Stimulated activated CD4-positive, alpha-beta T cell treated with anti-CD3 and anti-CD28 coated beads, Interleukin-15, amount 100 ng/mL, for 1 hour (primary cell): ENCODE measurements around the gene PPP1R3E.
"Not testable (repeated sequence)": the region's sequence is repeated elsewhere in the genome, so short reads cannot be mapped to it uniquely, and the experiment has no call there.

Experiments used
- DNase-seq, 2 donors: peaks; one replicate each; pipeline ENCODE4 v3.0.0-alpha.2; 2020; ENCODE audit warnings: low read depth in 1 of 2, low spot score in 1 of 2

The PPP1R3E gene

GRCh38 chr14:23297611-23298277 lies 4.9 kb downstream of the PPP1R3E start:
- DNase-seq, result no peak

DNA sequence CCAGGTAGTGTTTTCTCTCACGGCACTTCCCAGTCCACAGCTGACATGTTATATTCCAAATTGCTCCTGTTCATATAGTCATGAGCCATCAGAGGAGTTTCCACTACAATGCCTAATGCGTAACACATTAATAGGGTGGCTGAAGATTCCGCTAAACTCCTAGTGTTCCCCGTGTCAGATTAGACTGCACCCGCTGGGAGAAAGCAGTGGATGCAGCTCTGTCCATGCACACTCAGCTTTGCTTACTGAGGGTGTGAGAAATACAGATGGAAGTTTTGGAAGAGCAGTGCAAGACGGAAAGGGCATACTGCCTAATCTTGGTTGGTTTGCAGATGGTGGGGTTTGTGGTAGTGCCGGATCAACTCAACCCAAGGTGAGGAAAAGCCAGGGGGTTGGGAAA lies 5.6 kb downstream of the PPP1R3E start:
- no peak for DNase-seq

- no peak for DNase-seq
Observed at GRCh38 chr14:23296012-23296777, 6.5 kb downstream of the PPP1R3E start.

DNA sequence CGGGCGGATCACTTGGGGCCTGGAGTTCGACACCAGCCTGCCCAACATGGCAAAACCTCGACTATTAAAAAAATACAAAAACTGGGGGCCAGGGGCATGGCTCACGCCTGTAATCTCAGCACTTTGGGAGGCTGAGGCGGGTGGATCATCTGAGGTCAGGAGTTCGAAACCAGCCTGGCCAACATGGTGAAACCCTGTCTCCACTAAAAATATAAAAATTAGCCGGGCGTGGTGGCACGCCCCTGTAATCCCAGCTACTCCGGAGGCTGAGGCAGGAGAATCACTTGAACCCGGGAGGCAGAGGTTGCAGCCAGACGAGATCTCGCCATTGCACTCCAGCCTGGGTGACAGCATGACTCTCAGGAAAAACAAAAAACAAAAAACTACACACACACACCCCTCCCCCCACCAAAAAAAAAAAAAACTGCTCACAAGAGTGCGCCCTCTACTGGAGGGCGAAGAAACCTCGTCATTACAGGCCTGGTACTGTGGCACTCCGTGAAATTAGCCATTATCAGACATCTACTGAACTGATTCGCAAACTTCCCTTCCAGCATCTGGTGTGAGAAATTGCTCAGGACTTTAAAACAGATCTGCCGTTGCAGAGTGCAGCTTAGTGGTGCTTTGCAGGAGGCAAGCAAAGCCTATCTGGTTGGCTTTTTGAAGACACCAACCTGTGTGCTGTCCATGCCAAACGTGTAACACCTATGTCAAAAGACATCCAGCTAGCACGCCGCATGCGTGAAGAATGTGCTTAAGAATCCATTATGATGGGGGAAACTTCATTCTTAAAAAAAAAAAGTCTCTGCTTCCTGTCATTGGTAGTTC lies 7.7 kb downstream of the PPP1R3E start:
- DNase-seq, result peak in 1 of 2 donors; percentile 18

DNA sequence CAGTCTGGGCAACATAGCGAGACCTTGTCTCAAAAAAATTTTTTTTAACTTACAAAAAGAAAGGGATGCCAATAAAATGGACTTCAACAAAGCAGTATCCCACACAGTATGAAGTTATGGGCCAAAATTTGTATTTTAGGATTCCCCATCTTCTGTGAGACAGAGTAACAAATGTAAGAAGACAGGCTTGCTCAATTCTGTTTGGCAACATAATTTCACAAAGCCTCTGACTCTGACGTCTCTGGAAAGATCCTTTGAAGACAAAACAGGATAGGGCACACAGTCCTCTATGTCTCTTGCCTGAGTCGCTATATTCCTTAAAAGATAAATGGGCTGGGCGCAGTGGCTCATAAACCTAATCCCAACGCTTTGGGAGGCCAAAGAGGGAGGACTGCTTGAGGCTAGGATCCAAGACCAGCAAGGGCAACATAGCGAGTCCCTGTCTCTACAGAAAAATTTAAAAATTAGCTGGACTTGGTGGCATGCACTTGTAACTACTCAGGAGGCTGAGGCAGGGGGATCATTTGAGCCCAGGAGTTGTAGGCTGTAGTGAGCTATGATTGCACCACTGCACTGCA lies 15.7 kb downstream of the PPP1R3E start:
- DNase-seq, result no peak

DNA sequence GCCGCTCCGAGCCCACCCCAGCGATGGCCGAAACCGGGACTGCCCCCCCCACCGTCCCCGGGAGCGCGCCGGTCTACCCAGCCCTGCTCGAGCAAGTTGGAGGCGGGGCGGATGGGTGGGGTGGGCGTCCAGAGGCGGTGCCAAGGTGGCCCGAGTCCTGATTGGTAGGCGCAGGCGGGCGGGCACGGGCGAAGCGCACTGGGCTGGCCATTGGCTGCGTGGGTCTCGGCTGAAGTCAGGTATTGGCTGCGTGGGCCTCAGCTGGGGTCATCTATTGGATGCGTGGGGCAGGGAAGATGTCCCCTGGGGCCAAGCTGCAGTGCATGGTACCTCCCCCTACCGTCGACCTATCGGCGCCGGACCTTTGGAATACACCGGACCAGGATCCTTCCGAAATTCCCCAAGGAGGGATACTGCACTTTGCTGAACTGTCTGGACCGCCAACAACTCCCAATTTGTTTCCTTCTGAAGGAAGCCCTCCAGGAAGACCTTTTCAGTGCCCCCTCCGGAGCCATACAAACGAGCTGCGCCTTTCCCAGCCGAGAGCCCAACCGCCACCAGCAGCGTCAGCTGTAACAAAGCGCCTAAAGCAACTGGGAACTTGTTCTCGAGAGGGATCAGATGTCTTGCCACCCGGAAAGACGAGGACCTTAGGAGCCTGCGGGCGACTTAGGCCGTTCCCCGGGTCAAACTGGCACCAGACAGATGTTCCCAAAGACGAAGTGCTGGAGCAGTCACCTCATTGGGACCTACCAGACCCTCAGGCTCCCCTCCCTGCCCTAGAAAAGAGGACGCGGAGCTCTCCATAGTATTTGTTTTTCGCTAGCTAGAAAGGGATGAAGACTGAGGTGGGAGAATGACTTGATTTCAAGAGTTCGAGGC lies 16.4 kb downstream of the PPP1R3E start, which contains the start of gene HOMEZ:
HOMEZ (minus strand) TSS at position 113 of the 882 bp plus-strand sequence. CDS start 180 bp downstream, outside the sequence.
- DNase-seq, result peak; percentile 93 to 97

DNA sequence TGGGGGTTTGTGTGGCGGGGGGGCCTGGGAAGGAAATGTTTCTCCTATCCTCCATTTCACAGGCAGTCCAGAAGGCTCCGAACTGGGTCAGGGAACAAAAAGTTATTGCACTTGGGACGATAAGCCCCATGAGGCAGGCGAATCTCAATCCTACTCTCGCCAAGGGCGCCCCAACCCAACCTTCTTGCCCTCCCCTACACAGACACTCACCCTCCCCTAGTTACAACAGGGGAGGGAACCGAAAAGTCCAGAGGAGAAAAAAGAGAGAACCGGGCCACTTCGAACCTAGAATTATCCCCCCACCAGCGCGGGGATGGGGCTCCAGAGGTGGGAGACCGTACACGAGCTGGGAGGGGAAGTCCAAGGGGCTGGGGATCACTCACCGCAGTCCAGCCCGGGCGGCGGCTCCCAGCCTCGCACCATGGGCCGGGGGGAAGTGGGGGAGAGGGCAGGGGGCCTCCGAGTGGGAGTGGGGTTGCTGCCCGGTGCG lies 17.1 kb downstream of the PPP1R3E start:
- no peak for DNase-seq

- DNase-seq, result no peak
Observed at GRCh38 chr14:23284654-23285529, 17.8 kb downstream of the PPP1R3E start.

- DNase-seq, result no peak
Observed at GRCh38 chr14:23281247-23281646, 21.4 kb downstream of the PPP1R3E start.

DNA sequence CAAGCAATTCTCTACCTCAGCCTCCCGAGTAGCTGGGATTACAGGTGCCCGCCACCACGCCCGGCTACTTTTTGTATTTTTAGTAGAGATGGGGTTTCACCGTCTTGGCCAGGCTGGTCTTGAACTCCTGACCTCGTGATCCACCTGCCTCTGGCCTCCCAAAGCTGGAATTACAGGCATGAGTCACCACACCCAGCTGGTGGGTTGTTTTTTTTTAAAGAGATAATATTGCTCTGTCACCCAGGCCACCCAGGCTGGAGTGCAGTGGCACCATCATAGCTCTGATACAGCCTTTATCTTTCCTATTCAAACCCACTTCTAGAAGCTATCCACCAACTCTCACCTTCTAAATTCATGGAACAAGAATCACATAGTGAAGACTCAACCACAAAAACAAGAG lies 24.7 kb downstream of the PPP1R3E start:
- DNase-seq, result not testable (repeated sequence)

DNA sequence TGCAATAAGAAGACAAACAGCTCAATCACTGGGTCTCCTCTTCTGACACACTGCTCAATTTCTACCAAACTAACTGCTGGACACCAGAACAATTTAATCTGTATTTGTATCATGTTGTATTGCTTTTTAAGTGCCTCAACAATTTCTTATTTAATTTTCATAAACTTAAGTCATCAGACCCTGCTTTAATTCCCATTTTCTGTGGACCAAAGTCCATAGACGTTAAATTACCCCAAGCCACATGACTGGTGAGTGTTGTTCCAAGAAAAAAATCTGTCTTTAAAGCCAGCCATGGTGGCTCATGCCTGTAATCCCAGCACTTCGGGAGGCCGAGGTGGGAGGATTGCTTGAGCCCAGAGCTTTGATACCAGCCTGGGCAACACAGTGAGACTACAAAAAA lies 25.5 kb downstream of the PPP1R3E start:
- no peak for DNase-seq

DNA sequence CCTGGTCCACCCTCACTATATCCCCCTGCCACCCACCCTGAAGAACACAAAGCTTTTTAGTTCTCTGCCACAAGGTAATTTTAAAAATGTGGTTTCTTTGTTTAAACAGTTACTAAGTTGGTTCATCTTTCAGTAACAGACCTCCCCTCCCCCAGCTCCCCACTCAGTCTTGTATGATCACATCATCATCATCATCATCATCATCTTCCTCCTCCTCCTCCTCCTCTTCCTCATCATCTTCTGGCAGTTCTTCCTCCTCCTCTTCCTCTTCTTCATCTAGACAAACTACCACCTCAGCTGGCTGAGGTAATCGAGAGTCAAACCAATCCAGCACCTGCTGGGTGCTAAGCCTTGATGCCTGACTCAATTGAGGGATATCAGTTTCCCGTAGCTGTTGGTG lies 27.2 kb downstream of the PPP1R3E start:
- no peak for DNase-seq

DNA sequence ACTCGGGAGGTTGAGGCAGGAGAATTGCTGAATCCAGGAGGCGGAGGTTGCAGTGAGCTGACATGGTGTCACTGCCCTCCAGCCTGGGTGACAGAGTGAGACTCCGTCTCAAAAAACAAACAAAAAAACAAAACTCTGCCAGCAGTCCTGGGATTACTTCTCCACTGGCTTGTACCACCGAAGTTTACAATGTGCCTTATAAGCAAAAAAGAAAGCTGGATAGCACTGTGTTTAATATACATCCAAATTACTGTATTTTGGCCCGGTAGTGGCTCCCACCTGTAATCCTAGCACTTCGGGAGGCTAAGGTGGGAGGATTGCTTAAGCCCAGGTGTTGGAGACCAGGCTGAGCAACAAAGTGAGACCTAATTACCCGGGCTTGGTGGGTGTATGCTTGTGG lies 33.5 kb downstream of the PPP1R3E start:
- DNase-seq, result no peak

DNA sequence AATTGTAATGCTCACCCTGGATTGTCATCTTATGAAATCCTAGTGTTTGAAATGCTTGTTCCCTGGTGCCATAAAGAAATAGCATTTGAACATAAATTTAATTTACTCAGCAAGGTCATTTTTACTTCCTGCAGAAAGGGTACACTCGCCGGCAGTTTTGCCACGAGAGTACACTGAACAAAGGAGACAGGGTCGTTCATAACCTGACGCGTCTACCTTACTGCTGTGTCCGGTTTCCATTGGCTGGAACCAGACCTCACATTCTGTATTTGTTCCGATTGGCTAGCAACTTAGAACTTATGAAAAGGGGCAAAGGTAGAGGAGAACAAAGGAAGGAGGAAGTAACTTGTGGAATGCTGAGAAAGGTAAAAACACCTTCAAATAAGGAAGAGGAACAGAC lies 41.8 kb downstream of the PPP1R3E start:
- not testable (repeated sequence) for DNase-seq

DNA sequence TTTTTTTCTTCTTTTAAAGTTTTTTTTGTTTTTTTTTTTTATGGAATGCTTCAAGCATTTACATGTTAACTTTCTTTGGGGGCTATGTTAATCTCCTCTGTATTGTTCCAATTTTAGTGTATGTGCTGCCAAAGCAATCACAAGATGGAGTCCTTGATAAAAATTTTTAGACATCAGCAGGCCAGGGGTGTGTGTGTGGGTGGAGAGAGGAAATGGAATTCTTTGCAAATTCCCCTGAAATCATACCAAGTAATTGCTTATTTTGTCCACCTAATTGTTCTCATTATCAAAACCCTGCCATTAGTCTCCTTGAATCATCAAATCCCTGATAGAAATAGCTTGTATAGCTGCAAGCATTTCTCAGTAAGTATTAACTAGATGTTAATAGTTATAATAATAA lies 43.2 kb downstream of the PPP1R3E start:
- DNase-seq, result no peak

GRCh38 chr14:23258256-23258655 lies 44.4 kb downstream of the PPP1R3E start:
- DNase-seq, result no peak

GRCh38 chr14:23252420-23253333 lies 50.0 kb downstream of the PPP1R3E start:
- no peak for DNase-seq

DNA sequence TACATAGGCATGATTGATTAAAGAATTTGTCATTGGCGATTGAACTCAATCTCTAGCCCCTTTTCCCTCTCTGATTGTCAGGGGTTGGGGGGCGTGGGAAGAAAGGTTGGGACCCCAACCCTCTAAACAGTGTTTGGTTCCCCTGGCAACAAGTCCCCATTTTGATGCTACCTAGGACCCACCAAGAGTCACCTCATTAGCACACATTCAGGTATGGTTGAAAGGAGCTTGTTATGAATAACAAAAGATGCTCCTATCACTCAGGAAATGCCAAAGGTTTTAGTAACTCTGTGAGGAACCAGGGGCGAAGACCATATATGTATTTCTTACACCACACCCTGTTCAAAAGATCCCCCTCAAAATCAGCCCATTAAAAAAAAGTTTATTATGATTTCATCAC lies 50.7 kb downstream of the PPP1R3E start:
- DNase-seq, result no peak
